NCI-H2107 (cell line): ENCODE measurements around the gene ARMC2.
"Not testable (repeated sequence)": the region's sequence is repeated elsewhere in the genome, so short reads cannot be mapped to it uniquely, and the experiment has no call there.

Experiments
- DNase-seq: peaks from one replicate; lab custom pipeline; 2025; lab: John Stamatoyannopoulos, UW

Gene ARMC2

DNA sequence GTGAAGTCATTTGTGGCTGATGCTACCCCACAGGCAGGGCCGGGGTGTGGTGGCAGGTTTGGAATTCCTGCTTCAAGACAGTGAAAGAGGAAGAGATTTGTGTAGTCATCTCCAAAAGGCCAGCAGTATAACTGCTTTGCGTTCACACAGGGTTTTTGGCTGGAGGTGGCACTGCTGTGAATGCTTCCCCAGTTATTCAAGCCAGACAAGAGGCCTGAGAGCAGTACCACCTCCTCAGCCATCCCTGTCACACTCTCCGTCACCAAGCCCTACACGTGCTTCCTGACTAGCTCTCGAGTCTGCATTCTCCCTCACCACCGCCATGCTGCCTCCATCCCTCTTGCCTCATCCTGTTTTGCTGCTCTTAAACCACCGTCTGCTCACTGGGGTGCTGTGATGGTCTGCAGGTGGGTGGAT, 23.9 kb downstream of the ARMC2 start:
- no peak for DNase-seq

DNA sequence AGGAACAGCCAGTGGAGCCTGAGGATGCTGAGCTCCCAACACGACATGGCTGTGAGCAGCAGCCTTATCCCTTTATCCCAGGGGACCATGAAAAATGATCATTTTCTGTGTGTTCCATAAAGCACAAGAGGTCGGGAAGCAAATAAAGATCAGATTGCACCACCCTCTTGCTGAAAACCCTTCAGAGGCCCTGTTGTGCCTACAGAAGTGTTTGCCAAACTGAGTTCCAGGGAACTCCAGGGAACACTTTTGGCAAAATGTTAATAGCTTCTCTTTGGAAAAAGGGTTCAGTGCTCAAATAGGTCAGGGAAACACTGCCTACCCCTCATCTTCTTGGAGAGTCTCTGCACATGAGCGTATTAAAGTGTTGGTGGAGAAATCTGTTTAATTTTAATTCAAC, 24.4 kb downstream of the ARMC2 start:
- peak; percentile 62 for DNase-seq

DNA sequence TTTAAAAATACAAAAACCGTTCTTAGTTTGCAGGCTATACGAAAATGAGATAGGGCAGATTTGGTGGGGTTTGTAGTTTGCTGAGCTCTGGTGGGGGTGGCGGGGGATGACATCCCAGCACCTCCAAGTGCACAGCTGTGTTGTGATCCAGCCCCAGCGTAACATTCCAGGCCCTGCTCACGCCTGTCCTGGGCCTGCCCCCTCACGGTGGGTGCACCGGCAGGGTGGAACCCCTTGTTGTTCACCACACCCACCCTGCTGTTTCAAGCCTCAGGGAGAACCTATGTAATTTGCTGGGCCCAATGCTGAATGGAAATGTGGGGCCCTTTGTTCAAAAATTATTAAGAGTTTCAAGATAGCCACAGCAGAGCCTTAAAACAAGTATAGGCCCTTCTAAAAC, 25.0 kb downstream of the ARMC2 start:
- no peak for DNase-seq

DNA sequence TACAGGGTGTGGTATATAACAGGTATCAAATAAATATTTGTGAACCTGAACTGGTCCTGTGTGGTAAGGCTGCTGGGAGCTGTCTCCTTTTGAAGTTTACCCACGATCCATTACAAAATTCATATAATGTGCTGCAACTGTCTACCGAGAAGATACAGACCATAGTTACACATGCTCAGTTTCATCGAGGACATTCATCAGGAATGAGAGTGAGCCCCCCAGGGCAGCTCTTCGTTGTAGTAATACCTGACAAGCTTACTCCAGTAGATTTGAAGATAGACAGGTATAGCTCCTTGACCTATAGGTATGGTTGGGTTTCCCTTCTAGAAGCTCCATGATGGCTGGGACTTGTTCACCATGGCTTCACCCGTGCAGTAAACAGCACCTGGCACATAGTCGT, 25.7 kb downstream of the ARMC2 start:
- DNase-seq = no peak

DNA sequence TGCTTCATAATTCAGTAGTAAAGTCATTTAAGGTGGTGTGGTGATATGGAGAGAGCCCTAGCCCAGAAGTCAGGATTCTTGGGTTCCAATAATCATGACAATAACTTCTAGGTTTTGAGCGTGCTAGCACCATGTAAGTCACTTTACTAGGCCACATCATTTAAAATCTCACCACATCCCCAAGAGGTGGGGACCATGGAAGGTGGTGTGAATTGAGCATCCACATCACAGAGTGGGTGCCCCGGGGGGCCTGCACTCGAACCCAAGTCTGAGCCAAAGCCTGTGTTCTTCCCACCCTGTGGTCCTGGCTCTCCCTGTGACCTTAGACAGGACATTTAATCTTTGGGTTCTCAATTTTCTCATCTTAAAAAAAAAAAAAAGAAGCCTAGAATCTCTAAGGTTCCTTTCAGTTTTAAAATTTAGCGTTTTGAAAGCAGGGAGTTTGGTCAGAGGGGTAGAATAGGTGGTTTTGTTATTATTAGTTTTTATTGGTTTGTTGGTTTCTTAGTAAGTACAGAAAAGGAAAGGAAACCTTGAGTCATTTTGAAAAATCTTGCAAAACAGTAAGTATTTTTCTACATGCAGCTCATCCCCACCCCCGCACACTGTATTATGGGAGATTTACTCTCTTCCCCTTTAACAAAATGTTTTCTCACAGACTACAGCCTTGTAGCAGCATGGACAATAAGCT, 26.4 kb downstream of the ARMC2 start:
- DNase-seq = no peak

DNA sequence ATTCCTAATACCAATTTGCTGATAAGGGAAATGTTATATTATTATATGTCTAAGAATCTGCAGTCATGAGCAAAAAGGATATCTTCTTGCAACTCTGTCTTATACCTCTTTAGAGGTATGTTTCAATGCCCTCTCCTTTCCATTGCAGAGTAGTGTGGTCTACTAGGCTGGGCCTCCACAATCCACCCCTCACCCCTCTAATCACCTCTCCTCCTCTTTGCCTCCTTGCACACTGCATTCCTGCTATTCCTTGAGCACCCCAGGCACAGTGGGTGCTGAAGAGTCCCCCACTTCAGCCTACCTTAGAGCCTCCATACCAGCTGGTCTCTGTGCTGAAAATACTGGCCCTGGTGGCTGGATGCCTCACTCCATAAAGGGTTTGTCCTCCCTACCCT, 26.9 kb downstream of the ARMC2 start:
- DNase-seq = no peak

DNA sequence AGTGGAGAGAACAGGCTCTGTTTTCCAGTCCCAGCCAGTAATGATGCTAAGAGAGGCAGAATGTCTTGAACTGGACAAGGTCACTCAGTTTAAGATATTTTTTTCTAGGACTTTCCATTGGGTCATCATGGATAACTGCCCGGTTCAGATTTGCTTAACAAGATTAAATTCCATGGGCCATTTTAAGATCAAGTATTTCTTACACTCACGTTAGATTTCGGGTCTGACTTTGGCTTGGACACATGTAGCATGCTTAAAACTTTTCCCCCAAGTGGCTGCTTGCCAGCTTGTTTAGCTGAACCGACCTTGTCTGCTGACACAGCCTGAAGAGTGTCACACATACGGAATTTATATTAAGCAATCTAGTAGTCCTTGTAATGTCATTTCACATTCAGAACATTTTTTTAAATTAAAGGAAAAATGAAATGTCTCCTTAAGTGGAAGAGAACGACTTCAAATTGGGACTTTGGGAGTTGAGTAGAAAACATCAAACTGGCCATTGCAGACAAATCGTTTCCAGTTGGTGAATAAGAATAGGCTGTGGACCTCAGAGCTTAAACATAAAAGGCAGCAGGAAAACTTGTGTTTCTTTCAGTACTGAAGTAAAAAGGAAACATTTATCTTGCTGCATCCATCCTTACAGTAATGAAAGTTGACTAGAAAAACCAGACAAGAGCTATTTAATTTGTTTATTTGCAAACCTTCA, 29.0 kb downstream of the ARMC2 start:
- DNase-seq = no peak

DNA sequence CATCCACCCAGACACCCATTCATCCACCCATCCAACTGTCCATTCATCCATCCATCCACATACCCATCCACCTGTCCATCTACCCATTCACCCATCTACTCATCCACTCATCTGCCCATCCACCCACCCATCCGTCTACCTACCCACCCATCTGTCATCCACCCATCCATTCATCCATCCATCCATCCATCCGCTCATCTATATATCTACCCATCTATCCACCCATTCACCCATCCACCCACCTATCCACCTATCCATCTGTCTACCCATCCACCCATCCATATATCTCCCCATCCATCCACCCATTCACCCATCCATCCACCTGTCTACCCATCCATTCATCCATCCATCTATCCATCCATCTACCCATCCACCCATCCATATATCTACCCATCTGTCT, 30.7 kb downstream of the ARMC2 start:
- no peak for DNase-seq

DNA sequence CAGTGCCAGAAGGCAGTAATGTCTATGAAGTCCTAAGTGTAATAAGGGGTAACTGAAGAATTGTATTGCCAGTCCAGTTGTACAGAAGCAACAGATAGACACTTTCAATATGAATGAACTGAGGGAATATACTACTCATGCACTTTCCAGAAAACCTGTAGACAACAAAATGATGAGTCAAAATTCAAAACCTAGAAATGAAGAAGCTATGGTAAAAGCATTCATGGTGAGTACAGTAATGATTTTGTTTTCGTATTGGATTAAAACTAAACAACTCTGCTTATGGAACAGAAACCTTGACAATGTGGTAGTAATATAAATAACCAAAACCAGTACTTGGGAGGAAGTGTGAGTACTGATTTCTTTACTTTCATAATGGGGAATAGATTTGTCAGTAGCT, 35.0 kb downstream of the ARMC2 start:
- DNase-seq = no peak

DNA sequence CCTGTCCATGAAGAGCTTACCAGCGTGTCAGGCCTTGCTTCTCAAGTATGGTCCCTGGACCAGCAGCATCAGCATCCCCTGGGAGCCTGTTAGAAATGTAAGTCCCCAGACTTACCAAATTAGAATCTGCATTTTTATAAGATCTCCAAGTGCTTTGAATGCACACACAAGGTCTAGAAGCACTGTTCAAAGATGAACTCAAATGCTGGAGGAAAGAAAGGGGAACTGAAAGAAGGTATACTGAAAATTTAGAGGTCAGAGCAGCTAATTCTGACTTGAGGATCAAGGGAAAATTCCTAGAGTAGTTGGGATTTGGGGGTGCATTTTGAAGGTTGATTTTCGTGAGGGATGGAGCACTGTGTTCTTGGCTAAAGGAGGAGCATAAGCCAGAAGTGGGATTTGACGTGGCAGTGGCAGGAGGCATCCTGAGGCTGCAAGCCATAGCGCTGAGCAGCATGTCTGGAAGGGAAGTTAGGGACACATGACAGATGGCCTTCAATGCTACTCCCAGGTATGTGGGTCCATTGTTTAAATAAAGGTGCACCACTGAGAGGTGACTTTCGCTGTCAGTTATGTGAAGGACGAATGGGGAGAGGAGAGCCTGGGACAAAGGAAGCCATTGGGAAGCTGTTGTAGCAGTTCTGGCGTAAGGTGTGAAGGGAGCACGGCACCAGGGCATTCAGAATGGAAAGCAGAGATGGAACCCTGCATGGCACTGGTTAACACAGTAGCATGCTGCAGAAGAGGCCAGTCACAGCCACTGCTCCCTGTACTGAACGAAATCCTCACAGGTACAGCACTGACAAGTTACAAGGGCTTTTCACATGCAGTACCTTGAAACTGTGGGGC, 36.2 kb downstream of the ARMC2 start:
- DNase-seq = no peak

DNA sequence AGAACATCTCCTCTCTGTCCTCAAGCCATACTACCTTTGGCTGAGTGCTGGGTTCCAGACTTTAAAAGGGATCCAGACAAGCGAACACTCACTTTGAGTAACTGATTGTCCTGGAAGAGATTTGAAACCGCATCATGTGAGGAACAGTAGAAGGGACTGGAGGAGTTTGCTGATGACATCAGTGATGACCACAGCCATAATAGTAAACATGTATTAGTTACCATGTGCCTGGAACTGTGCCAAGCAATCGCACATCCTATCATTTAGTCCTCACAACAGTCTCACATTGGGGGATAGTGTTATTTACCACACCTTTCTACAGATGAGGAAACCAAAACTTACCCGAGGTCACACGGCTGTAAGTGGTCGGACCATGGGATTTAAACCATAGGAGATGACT, 39.8 kb downstream of the ARMC2 start:
- DNase-seq = no peak

DNA sequence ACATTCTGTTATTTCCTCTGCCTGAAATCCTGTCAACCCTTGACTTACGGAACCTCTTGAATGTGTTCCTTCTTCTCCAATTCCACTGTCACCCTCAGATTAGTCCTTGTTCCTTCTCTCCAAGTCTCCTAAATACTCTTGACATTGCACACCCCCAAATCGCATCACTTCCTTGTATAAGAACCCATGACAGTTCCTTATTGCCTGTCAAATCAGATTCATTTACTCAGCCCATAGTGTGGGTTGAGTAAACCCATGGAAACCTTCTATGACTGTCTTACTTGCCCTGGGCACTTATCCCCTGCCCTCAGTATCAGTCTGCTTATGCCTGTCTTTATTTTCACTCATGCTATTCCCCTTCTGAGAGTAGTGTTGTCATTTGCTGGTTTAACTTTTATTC, 40.5 kb downstream of the ARMC2 start:
- no peak for DNase-seq

DNA sequence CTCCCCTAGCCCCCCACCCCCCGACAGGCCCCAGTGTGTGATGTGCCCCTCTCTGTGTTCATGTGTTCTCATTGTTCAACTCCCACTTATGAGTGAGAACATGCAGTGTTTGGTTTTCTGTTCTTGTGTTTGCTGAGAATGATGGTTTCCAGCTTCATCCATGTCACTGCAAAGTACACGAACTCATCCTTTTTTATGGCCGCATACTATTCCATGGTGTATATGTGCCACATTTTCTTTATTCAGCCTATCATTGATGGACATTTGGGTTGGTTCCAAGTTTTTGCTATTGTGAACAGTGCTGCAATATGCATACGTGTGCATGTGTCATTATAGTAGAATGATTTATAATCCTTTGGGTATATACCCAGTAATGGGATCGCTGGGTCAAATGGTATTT, 42.7 kb downstream of the ARMC2 start:
- not testable (repeated sequence) for DNase-seq

DNA sequence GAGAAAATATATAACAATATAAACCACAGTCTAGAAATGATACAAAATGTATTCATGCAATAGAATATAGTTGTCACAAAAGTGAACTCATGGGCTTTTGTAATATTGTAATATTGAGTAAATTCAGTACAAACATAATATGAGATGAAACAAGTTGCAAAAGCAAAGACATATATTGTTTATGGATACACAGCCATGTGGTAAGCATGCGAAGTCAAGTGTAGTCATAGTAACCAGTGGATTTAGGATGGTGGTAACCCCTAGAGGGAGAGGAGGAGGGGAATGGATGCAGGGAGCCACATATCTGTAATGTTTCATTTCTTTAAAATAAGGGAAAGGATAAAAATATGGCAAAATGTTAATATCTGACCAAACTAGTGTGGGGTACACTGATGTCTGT, 47.3 kb downstream of the ARMC2 start:
- DNase-seq = no peak

DNA sequence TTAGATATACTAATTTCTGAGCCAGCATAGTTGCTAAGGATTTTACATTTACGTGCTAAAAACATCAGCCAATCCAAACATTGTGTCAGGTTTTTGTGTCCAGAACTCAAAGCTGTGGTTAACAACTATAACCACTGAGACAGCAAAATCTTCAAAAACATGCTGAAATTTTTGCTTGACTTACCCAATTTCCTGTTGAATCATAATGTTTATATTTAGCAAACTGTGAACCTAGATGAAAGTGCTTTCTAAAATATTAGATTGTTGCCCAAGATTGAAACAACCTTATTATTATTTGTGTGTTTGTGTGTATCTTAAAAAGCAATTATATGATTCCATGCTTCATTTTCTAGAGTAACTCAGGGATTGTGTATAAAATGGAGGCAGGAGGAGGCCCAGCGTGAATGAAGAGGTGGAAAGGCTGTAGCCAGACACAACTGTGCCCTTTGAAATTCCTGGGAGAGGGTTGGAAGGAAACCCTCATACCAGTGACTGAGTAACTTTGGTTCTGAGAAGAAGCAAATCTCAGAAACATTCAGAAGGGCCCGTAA, 48.0 kb downstream of the ARMC2 start:
- no peak for DNase-seq

DNA sequence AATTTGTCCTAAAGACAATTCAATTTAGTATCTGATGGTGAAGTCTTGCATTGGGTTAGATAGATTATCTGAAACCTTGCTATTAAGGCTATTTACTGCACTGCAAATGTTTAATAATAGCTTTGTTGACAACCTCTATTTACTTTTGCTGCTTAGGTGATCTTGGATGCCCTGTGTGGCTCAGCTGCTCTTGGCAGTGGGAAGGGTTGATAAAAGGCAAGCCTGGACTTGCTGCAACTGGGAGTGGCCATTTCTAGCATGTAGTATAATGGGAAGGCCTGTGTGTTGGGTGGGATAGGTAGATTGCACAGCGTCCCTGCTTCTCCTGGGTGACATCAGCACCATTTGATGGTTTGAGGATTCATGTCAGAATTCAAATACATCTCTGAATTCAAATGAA, 49.1 kb downstream of the ARMC2 start:
- DNase-seq = no peak

DNA sequence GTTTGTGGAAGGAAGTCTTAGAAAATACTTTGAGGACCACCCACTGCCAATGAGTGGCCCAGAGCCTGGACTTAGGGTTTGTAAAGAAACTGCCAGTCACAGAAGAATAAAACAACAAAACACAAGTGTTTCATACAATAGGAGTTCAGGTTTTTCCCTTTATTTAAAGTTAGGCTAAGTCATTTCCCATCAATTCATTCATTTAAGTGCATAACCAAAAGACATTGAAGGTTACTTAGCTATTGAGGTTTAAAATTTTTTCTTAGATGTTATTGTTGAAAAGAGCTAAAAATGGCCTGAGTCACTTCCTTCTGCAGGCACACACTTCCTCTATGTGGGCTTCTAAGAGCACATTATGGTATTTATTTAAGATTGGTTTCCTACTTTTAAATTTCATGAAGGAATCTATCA, 54.2 kb downstream of the ARMC2 start:
- no peak for DNase-seq

DNA sequence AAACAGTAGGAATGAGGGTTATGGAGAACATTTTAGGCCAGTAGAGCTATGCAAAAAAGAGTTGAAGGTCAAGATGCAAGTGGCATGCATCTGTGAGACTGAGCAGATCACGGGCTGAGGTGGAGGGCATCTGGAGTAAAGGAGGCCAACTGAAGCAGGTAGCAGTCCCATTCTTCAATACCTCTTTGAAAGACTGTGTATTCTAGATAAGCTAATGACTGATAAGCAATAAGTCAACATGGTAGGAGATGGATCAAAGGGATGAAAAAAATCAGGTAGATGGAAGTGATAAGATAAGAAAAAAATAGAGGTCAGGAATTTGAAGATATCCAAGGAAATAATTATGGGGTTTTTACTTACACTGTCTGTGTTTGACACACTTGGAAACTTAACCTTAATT, 55.6 kb downstream of the ARMC2 start:
- no peak for DNase-seq

DNA sequence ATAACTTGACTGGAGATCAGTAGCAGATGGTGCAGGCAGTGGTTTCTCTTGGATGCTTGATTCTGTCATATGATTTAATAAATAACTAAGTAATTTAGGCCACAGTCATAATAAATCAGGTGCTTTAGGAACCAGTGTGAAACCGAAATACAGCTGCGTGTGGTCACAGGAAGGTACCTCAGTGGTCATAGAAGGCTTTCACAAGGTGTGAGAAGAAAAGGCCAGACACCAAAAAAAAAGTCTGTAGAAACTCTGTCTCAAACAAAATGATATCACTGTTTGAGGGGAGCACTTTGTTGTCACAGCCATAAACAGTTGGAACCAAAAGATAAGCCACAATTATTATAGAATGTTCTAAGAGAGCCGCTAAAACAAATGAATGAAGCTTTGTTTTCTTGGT, 56.5 kb downstream of the ARMC2 start:
- DNase-seq = no peak

DNA sequence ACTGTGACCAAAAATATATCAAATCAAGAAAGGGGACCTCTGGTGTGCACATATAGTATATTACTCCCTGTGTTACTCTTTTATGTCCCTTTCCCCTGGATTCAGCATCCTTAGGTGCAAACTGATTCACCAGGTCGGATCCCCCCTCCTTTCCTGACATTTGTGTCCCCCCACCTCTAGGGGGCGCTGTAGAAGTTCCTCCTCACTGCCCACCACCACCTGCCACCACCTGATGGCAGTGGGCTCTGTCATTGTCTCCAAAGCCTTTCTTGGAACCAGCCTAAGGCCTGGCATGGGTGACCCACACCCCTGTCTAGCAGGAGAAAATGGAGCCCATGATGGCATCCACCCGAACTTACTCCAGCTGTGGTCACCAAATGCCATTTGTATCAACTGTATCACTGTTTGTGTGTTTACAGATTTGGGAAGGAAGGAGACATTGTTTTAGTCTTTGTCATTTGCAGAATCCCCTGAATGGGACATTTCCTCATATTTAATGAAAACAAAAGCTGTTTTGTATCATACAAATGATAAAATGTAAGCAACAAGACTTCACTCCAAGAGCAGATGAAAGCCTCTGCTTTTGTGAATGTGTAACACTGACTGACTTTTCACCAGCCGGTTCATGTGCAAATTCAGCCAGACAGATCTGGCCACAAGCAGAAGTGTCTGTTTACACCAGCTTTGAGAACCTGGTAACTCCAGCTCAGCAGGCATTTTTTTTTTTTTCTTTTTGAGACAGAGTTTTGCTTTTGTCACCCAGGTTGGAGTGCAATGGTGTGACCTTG, 66.2 kb downstream of the ARMC2 start:
- DNase-seq = no peak

DNA sequence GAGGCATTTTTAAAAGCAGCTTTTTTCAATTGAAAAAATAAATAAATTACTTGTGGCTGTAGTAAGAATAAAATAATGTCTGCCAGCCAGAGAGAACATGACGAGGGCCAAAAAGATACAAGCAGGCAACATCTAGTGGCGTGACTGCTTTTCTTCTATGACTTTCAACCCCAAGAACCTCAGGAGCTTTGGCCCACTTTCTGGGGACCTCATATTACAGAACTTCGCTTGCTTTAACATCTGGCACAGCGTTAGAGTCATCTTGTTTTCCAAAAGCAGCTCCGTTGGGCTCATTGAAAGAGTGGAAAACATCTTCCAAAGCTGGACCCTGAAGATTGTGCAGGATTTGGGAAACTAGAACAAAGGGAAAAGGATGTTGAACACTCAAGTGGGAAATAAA, 67.0 kb downstream of the ARMC2 start:
- DNase-seq = no peak
